ACHN (cell line): ENCODE measurements around the gene DDX19B.
"Not testable (repeated sequence)": the region's sequence is repeated elsewhere in the genome, so short reads cannot be mapped to it uniquely, and the experiment has no call there.

Experiments
- DNase-seq: peaks from one replicate; pipeline ENCODE4 v3.0.0-alpha.2; 2015
- in situ Hi-C: cut with HindIII; loops from 2 replicates; pipeline ENCODE4 v1.10.0; 2017; ENCODE audit warnings: low sequenced_read_pairs, low pct_ligation_motif_present, low pct_unique_long_range_greater_than_20kb

The DDX19B gene

GRCh38 chr16:70298988-70299938, at the start of gene DDX19B:
Gene DDX19B (plus strand): TSS chr16:70299186. CDS start chr16:70299298, 112 bp downstream.
- in situ Hi-C loops: no loop called here
- DNase-seq: peak; percentile 84

GRCh38 chr16:70249697-70250096, 49.3 kb upstream of the DDX19B start:
- DNase-seq, in situ Hi-C loops: not testable (repeated sequence)

- in situ Hi-C loops: no loop called here
- DNase-seq: peak; percentile 58
These were observed 48.0 kb upstream of the DDX19B start for GRCh38 chr16:70250748-70251628.

GRCh38 chr16:70251629-70252354, 47.2 kb upstream of the DDX19B start, which contains the start of gene EXOSC6:
Gene EXOSC6 (minus strand): TSS chr16:70251940. CDS start chr16:70251900, 40 bp downstream.
- DNase-seq: peak; percentile 98
- in situ Hi-C loops: no loop called here

- in situ Hi-C loops: no loop called here
- peak; percentile 47 for DNase-seq
These were observed 46.5 kb upstream of the DDX19B start for GRCh38 chr16:70252355-70252988.

GRCh38 chr16:70253291-70254106, 45.5 kb upstream of the DDX19B start:
- in situ Hi-C loops: no loop called here
- DNase-seq: peak; percentile 69

GRCh38 chr16:70254180-70254964, 44.6 kb upstream of the DDX19B start:
- DNase-seq: peak; percentile 23
- in situ Hi-C loops: no loop called here

GRCh38 chr16:70254965-70255286, 44.1 kb upstream of the DDX19B start:
- in situ Hi-C loops: no loop called here
- DNase-seq: no peak

- in situ Hi-C loops: no loop called here
- DNase-seq: no peak
These were observed 43.4 kb upstream of the DDX19B start for GRCh38 chr16:70255574-70255973.

GRCh38 chr16:70257391-70257790, 41.6 kb upstream of the DDX19B start:
- DNase-seq: no peak
- in situ Hi-C loops: no loop called here

- DNase-seq: no peak
- in situ Hi-C loops: no loop called here
These were observed 40.9 kb upstream of the DDX19B start for GRCh38 chr16:70258065-70258464.

GRCh38 chr16:70258946-70259345, 40.0 kb upstream of the DDX19B start:
- in situ Hi-C loops: no loop called here
- no peak for DNase-seq

GRCh38 chr16:70259903-70260302, 39.1 kb upstream of the DDX19B start:
- in situ Hi-C loops, DNase-seq: not testable (repeated sequence)

- in situ Hi-C loops: no loop called here
These were observed 31.5 kb upstream of the DDX19B start for GRCh38 chr16:70267516-70267915.

GRCh38 chr16:70267922-70268321, 31.1 kb upstream of the DDX19B start:
- DNase-seq, in situ Hi-C loops: not testable (repeated sequence)

More at GRCh38 chr16:70267516-70267915, 31.5 kb upstream of the DDX19B start:
- peak; percentile 66 for DNase-seq

- in situ Hi-C loops: no loop called here
- no peak for DNase-seq
These were observed 29.5 kb upstream of the DDX19B start for GRCh38 chr16:70269471-70269870.

GRCh38 chr16:70270176-70270575, 28.8 kb upstream of the DDX19B start:
- in situ Hi-C loops: no loop called here
- DNase-seq: no peak
